22Rv1 (cell line): Measurements from ENCODE around the gene FGFR2.

Source experiments
- ZFX ChIP-seq: fragments of 450-650 bp; IDR thresholded peaks from 2 replicates; pipeline ENCODE4 v1.6.1; 2017; ENCODE audit warnings: antibody characterized with exemption, borderline replicate concordance
- TF ChIP-seq, protein P1 (sequence below): fragments of 450-650 bp; IDR thresholded peaks from 2 replicates; pipeline ENCODE4 v1.5.1; 2017; ENCODE audit warnings: mild to moderate bottlenecking

DNA sequence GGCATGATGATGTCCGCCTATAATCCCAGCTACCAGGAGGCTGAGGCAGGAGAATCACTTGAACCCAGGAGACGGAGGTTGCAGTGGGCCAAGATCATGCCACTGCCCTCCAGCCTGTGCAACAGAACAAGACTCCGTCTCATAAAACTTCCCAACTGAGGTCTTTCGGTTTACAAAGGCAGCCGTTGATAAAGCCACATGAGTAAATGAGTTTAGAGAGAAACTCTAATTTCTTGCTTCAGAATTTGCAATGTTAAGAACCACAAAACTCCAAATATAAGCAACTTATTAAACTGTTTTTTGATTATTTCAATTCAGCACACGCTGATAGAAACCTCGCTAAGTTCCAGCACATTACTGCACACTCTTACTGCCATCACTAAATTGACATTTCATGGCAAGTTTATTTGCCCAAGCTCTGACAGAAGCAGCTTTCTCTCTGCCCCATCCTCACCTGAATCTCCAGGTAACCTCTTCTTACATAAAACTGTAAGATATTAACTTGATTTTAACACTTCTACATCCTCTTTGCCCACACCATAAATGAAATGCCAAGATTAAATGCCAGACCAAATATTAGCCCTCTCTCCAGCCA is 67.7 kb downstream of the FGFR2 start:
- TF ChIP-seq, protein P1, sequence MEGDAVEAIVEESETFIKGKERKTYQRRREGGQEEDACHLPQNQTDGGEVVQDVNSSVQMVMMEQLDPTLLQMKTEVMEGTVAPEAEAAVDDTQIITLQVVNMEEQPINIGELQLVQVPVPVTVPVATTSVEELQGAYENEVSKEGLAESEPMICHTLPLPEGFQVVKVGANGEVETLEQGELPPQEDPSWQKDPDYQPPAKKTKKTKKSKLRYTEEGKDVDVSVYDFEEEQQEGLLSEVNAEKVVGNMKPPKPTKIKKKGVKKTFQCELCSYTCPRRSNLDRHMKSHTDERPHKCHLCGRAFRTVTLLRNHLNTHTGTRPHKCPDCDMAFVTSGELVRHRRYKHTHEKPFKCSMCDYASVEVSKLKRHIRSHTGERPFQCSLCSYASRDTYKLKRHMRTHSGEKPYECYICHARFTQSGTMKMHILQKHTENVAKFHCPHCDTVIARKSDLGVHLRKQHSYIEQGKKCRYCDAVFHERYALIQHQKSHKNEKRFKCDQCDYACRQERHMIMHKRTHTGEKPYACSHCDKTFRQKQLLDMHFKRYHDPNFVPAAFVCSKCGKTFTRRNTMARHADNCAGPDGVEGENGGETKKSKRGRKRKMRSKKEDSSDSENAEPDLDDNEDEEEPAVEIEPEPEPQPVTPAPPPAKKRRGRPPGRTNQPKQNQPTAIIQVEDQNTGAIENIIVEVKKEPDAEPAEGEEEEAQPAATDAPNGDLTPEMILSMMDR, result no peak
- TF ChIP-seq ZFX, result no peak
